ENCODE results near the gene PLK5. TPM values are rescaled to one million over a fixed set of nuclear protein-coding genes. Genes with fewer than 3 reads are reported as not detected.

The PLK5 gene
- total RNA-seq, 1 experiment from 2014 or later = 0.14 TPM

DNA sequence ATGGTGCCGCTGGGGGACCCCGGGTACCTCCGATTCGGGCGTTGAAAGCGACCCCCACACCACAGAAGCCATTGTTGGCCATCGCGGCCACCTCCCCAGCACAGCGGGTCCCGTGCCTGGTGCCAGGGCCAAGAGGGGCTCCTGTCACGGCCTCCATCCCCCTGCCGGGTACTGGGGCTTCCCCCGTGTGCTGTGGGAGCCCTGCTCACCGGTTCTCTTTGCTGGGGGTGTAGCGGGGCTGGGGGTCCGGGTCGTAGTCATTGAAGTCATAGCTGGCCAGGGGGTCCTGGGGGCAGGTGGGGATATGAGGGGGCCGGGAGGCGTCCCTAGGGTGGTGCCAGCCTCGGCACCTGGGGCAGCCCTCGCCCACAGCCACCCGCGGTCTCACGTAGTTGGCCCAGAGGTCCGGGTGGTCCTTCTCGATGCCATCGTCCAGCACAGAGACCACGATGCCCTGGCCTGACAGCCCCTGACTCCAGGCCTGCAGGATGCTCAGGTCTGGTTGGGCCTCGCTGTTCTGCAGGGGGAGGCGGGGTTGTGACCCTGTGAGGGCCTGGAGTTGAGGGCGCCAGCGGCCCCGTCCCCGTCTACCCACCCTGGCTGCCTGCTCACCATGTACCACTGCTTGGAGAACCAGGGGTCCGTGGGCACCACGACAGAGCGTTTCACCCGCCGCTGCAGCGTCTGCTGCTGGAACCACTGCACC, 36.1 kb upstream of the PLK5 start:
- no peaks in the 10 kb centered on the region for H3K36me3 ChIP-seq (replicated peaks; ENCODE audit: control insufficient read depth, insufficient read depth, low read length)
- peaks cover 16% of the 10 kb centered on the region for H3K27me3 ChIP-seq (ENCODE audit: control insufficient read depth, insufficient read depth, low read length)
- H3K4me3 ChIP-seq (ENCODE audit: insufficient read depth, low read depth, low read length) = no peak overlapping the region
- no peak for DNase-seq

DNA sequence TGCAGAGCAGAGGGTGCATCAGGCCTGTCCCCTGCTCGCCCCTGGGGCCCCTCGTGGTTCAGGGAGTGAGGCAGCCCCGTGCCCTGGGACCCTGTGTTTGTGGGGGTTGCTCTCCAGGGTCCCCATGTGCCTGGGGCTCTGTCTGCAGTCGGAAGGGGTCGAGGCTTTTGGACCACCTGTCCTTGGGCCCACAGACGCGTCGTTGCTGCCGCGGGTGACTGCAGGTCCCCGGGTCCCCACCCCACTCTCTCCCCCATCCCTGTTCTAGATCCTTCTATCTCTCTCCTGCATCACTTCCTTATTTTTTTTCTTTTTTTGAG, 35.6 kb upstream of the PLK5 start:
- H3K27me3 ChIP-seq (ENCODE audit: control insufficient read depth, insufficient read depth, low read length) = peaks cover 19% of the 10 kb centered on the region
- no peaks in the 10 kb centered on the region for H3K36me3 ChIP-seq (replicated peaks; ENCODE audit: control insufficient read depth, insufficient read depth, low read length)
- H3K4me3 ChIP-seq (ENCODE audit: insufficient read depth, low read depth, low read length) = no peak overlapping the region
- DNase-seq = no peak

DNA sequence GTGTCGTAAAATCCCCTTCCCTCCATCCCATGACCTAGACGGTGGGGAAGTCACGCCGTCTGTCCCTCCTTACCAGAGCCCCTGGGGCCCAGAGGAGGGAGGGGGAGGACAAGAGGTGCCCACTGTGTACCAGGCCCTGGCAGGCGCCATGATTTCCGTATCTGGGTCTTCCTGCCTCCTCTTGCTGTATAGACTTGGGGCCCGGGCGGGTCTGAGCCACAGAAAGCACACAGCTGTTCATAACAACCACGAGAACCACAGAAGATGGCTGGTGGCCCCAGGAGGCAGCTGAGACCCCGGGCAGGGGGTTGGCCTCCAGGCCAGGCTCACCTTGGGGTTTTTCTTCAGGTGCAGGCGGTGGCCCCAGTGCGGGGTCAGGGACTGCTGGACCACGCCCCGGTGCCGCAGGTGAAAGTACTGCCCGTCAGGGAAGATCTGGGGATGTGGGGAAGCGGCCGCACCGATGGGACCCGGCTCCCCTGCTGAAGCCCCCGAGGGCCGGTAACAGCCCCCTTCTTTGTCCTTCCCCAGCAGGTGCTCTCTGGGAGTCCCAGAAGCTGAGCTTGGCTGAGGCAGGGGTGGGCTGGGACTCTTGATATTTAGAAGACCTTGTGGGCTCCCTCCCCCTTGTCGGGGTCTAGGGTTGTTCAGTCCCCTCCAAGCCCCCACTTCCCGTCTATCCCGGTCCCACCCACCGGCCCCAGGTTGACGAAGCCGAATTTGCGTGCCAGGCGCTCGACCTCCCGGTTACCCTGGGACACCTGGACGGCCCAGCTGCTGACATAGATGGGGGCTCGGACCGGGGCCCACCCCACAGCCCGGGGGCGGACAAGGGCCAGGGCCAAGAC, 34.2 kb upstream of the PLK5 start:
- no peaks in the 10 kb centered on the region for H3K36me3 ChIP-seq (replicated peaks; ENCODE audit: control insufficient read depth, insufficient read depth, low read length)
- H3K4me3 ChIP-seq (ENCODE audit: insufficient read depth, low read depth, low read length) = peak overlapping the region; percentile 49
- H3K27me3 ChIP-seq (ENCODE audit: control insufficient read depth, insufficient read depth, low read length) = peaks cover 19% of the 10 kb centered on the region
- peak; percentile 84 for DNase-seq

DNA sequence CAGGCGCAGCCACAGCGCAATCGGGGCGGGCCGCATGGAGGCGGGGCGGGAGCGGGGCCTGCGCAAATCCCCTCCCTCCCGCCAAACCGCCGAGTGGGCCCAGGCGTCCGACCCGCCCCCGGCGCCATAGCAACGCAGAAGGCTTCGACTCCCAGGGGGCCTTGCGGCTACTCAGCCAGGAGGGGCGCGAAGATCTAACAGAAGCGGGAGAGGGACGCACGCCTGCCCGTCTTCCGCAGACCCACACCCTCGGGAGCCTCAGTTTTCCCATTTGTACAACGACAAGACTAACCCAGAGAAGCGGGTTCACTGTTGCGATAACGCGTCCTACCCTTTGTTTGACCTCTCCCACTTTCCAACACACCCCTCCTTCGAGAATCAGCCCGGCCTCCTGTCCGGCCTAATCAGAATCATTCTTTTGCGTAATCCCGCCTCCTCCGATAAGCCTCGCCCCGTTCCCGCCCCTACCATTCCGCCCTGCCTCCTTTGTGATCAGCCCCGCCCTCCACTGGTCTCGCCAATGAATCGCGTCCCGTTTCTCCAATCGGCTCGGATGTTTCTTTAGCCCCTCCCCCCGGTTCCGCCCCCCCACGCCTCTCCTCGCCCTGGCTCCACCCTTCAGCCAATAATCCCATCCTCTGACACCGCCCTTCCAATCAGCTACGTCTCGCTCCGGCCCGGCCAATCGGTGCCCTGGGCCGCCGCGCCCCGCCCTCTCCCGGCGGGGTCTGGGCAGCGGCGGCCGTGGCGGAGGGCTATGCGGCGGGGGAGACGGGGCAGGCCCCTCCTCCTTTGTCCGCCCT, 33.4 kb upstream of the PLK5 start, which contains the start of gene PCSK4:
Gene PCSK4, minus strand, starts transcription at position 40 of the 803 bp plus-strand sequence. Its CDS starts 4 bp downstream, at position 36.
- peak; percentile 100 for DNase-seq
- H3K36me3 ChIP-seq (replicated peaks; ENCODE audit: control insufficient read depth, insufficient read depth, low read length) = no peaks in the 10 kb centered on the region
- peak within 1 kb of the TSS; percentile 61 for H3K4me3 ChIP-seq (ENCODE audit: insufficient read depth, low read depth, low read length)
- peaks cover 19% of the 10 kb centered on the region for H3K27me3 ChIP-seq (ENCODE audit: control insufficient read depth, insufficient read depth, low read length)

DNA sequence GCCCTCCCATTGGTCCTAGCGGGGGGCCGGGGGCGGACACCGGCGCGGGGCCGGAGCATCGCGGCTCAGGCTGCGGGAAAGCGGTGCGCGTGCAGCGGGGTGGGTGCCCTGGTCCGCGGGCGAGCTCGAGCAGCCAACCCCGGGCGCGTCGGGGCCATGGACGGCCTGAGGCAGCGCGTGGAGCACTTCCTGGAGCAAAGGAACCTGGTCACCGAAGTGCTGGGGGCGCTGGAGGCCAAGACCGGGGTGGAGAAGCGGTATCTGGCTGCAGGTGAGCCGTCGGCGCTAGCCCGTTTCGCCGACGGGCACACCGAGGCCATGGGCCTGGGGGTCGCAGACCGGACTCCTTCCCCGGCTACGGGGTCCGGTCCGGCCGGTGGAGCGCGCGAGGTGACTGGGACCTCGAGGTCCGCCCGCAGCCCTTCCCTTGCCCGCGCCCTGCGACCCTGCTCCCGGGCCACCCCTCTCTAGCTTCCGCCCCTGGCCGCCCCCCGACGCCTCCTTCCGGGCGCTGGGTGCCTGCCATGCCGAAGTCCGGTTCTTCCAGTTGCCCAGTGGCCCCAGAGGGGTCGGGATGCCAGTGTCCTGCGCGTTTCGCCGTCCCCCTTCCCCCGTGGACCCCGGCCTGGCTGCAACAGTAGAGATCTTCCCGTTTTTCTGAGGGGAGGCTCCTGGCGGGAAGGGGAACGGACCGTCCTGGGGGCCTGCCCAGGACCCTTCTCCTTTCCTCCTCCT, 32.6 kb upstream of the PLK5 start, which contains the start of gene REEP6:
Gene REEP6, plus strand, starts transcription at position 68 of the 735 bp plus-strand sequence. Its CDS starts 89 bp downstream, at position 157.
- Histone ChIP-seq H3K27me3 (ENCODE audit: control insufficient read depth, insufficient read depth, low read length) (peaks cover 19% of the 10 kb centered on the region), H3K4me3 (ENCODE audit: insufficient read depth, low read depth, low read length) (peak within 1 kb of the TSS; percentile 61), H3K36me3 (replicated peaks; ENCODE audit: control insufficient read depth, insufficient read depth, low read length) (no peaks in the 10 kb centered on the region)
- DNase-seq = no peak

DNA sequence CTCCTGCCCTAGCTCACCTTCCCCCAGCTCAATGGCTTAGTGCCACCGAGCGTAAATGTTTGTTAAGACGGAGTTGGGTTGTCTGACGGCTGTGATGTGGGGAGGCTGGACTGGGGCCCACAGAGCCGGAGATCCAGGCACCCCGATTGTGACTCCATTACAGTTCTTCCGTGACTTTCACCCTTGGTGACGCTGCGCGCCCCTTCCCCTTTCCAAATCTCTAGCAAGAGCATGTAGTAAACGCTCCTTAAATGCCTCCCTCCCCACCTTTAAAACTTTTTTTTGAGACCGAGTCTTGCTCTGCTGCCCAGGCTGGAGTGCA, 32.1 kb upstream of the PLK5 start:
- no peaks in the 10 kb centered on the region for H3K36me3 ChIP-seq (replicated peaks; ENCODE audit: control insufficient read depth, insufficient read depth, low read length)
- DNase-seq = no peak
- peaks cover 19% of the 10 kb centered on the region for H3K27me3 ChIP-seq (ENCODE audit: control insufficient read depth, insufficient read depth, low read length)
- peak overlapping the region; percentile 61 for H3K4me3 ChIP-seq (ENCODE audit: insufficient read depth, low read depth, low read length)

DNA sequence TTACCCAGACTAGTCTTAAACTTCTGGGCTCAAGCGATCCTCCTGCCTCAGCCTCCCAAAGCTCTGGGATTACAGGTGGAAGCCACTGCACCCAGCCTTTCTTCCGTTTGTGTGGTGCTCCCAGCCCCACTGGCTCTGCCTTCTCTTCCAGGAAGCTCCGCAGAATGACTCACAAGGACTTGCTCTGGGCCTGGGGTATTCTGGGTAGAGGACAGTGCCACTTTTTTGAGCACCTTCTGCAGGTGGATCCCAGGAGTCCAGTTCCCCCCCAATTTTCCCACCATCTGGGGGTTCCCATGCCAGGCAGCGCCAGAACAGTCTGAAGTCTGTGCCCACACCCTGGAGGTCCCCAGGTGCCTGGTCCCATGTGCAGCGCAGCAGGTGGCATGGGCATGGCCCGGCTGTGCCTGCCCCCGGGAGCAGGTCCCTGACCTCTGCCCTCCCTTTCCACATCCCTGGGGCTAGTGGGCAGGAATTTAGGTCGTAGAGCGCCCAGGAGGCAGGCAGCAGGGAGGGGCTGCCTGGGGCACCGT, 31.3 kb upstream of the PLK5 start:
- DNase-seq = no peak
- no peak overlapping the region for H3K4me3 ChIP-seq (ENCODE audit: insufficient read depth, low read depth, low read length)
- peaks cover 19% of the 10 kb centered on the region for H3K27me3 ChIP-seq (ENCODE audit: control insufficient read depth, insufficient read depth, low read length)
- H3K36me3 ChIP-seq (replicated peaks; ENCODE audit: control insufficient read depth, insufficient read depth, low read length) = no peaks in the 10 kb centered on the region

DNA sequence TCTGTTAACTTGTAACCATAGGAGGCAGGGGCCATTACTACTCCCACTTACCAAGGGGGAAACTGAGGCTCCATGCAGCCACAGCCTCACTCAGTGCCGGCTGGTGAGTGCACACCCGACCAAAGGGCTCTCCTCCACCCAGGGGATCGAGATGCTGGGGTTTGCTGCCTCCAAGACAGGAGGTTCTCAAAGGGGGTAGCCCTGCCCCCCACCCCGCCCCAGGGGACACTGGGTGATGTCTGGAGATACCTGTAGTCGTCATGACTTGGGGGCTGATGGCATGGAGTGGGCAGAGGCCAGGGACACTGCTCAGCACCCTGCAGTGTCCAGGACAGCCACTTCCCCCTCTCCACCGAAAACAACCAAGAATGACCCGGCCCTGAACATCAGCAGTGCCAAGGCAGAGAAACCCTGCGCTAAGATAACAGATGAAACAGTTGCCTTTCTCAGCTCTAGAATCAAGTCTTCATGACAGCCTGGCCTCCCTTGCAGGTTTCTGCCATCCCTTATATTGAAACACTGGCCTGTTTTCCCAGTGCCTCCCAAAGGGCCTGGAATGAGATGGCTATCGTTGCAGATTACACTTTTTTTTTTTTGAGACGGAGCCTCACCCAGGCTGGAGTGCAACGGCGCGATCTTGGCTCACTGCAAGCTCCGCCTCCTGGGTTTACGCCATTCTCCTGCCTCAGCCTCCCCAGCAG, 29.6 kb upstream of the PLK5 start:
- no peaks in the 10 kb centered on the region for H3K36me3 ChIP-seq (replicated peaks; ENCODE audit: control insufficient read depth, insufficient read depth, low read length)
- no peak overlapping the region for H3K4me3 ChIP-seq (ENCODE audit: insufficient read depth, low read depth, low read length)
- peaks cover 19% of the 10 kb centered on the region for H3K27me3 ChIP-seq (ENCODE audit: control insufficient read depth, insufficient read depth, low read length)
- DNase-seq = no peak

DNA sequence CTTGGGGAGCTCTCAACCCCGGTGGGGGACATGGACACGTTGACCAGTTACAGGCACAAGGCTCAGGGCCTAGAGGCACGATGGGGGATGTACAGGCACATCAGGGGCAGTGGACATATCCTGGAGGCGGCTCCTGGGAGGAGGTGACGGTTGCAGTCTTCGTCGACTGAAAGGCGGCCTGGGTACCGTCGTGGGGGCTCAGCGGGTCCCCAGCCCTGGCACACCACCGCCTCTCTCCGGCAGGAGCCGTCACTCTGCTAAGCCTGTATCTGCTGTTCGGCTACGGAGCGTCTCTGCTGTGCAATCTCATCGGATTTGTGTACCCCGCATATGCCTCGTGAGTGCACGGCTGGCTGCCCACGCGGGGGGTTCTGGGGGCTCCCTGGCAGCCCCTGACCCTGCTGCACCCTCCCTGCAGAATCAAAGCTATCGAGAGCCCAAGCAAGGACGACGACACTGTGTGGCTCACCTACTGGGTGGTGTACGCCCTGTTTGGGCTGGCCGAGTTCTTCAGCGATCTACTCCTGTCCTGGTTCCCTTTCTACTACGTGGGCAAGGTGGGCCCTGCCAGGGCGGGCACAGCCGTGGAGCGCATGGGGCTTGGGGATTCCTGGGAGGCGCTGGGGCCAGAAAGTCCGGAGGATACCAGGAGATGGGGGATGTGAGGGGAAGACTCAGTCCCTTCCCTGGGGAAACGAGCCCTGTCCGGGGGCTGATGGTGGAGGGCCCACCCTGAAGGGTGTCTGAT, 28.7 kb upstream of the PLK5 start:
- Histone ChIP-seq H3K36me3 (replicated peaks; ENCODE audit: control insufficient read depth, insufficient read depth, low read length) (no peaks in the 10 kb centered on the region), H3K4me3 (ENCODE audit: insufficient read depth, low read depth, low read length) (no peak overlapping the region), H3K27me3 (ENCODE audit: control insufficient read depth, insufficient read depth, low read length) (peaks cover 17% of the 10 kb centered on the region)
- no peak for DNase-seq

DNA sequence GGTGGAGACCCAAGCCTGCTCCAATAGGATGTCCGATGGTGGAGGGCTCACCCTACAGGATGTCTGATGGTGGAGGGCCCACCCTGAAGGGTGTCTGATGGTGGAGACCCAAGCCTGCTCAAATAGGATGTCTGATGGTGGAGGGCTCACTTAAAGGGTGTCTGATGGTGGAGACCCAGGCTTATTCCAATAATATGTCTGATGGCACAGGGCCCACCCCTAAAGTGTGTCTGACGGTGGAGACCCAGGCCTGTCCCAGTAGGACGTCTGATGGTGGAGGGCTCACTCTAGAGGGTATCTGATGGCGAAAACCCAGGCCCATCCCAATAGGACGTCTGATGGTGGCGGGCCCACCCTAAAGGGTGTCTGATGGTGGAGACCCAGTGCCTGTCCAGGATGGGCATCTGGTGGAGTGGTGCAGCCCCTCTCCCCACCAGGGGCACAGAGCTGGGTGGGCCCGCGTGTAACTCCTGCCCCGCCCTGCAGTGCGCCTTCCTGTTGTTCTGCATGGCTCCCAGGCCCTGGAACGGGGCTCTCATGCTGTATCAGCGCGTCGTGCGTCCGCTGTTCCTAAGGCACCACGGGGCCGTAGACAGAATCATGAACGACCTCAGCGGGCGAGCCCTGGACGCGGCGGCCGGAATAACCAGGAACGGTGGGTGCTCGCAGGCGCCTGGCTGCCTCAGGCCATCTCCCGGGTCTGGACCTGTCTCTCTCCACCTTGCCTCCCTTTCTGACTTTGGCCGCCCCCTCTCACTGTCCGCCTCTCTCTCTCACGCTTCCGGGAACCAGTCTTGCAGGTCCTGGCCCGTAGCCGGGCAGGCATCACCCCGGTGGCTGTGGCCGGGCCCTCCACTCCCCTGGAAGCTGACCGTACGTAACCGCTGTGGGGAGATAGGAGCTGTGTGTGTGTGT, 27.8 kb upstream of the PLK5 start:
- Histone ChIP-seq H3K4me3 (ENCODE audit: insufficient read depth, low read depth, low read length) (no peak overlapping the region), H3K27me3 (ENCODE audit: control insufficient read depth, insufficient read depth, low read length) (peaks cover 17% of the 10 kb centered on the region), H3K36me3 (replicated peaks; ENCODE audit: control insufficient read depth, insufficient read depth, low read length) (no peaks in the 10 kb centered on the region)
- no peak for DNase-seq

DNA sequence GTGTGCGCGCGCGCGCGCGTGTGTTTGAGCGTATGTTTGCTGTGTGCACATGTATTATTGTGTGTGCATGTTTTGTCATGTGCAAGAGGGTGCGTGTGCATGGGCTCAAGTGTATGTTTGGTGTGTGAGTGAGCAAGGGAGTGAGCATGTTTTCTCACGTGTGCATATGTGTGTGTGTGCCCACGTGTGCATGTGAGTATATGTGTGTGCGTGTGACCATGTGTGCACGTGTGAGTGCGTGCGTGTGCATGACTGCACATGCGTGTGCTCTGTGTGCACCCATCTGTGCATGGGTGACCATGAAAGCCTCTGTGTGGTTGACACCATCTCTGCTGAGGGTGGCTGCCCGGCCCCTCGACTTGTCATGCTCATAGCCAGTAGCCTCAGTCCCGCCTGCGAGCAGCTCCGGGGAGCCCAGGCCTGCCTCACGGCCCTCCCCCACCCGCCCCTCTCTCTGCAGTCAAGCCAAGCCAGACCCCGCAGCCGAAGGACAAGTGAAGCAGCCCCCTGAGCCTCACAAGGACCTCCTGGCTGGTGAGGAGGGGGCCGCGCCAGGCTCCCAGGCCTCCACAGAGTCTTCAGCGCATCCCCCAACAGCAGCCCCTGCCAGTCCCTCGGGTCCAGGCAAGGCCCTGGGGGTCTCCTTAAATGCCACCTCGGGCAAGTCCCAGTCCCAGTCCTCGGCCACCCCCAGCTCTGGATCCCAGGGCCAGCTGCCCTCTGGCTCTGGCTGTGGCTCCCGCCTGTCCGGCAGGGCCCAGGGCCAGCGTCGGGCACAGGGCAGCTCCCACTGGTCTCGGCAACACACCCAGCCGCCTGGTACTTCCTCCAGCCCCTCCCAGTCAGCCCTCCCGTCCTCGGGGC, 26.9 kb upstream of the PLK5 start:
- H3K36me3 ChIP-seq (replicated peaks; ENCODE audit: control insufficient read depth, insufficient read depth, low read length) = no peaks in the 10 kb centered on the region
- H3K4me3 ChIP-seq (ENCODE audit: insufficient read depth, low read depth, low read length) = no peak overlapping the region
- no peak for DNase-seq
- H3K27me3 ChIP-seq (ENCODE audit: control insufficient read depth, insufficient read depth, low read length) = peaks cover 8% of the 10 kb centered on the region
